SJSA1 (cell line): ENCODE results near the gene ZSWIM6. TPM values are rescaled to one million over a fixed set of nuclear protein-coding genes. Genes with fewer than 3 reads are reported as not detected.

ENCODE experiments used
- DNase-seq, 2 experiments: peaks; one replicate each; pipeline ENCODE4 v3.0.0-alpha.2; 2015 to 2020; ENCODE audit warnings: low spot score in 2 of 2, low read depth in 1 of 2
- H3K27ac ChIP-seq: fragments of 250-450 bp; sonication (Bioruptor Pico); 2 replicates; pipeline ENCODE4 v1.5.1; 2020; ENCODE audit warnings: mild to moderate bottlenecking, moderate library complexity
- H3K27me3 ChIP-seq: fragments of 250-450 bp; sonication (Bioruptor Pico); replicated peaks from 2 replicates; pipeline ENCODE4 v1.5.1; 2020; ENCODE audit warnings: mild to moderate bottlenecking, moderate library complexity
- H3K36me3 ChIP-seq: fragments of 250-450 bp; sonication (Bioruptor Pico); 2 replicates; pipeline ENCODE4 v1.5.1; 2020; ENCODE audit warnings: mild to moderate bottlenecking
- H3K4me1 ChIP-seq: fragments of 250-450 bp; sonication (Bioruptor Pico); replicated peaks from 2 replicates; pipeline ENCODE4 v1.6.1; 2021; ENCODE audit warnings: mild to moderate bottlenecking
- H3K4me3 ChIP-seq: fragments of 250-450 bp; sonication (Bioruptor Pico); 2 replicates; pipeline ENCODE4 v1.5.1; 2020; ENCODE audit warnings: mild to moderate bottlenecking
- H3K9me3 ChIP-seq: fragments of 250-450 bp; sonication (Bioruptor Pico); replicated peaks from 2 replicates; pipeline ENCODE4 v1.5.1; 2020; ENCODE audit warnings: mild to moderate bottlenecking
- total RNA-seq: library from RNA; depleted of rRNA; stranded (reverse); fragments of >200 nt; shearing (Covaris generic); gene quantifications from 2 replicates; pipeline ENCODE4 v1.2.3, GENCODE V29; 2014

The ZSWIM6 gene
- total RNA-seq, 1 experiment from 2014 or later = 13.1 TPM

GRCh38 chr5:61498121-61498520 lies 166.1 kb downstream of the ZSWIM6 start:
- peaks cover 43% of the 10 kb centered on the region for H3K36me3 ChIP-seq
- no peaks in the 10 kb centered on the region for H3K27me3 ChIP-seq
- no peak overlapping the region for H3K4me3 ChIP-seq
- no peaks in the 10 kb centered on the region for H3K4me1 ChIP-seq
- no peak overlapping the region for H3K27ac ChIP-seq
- no peak for DNase-seq
- no peaks in the 10 kb centered on the region for H3K9me3 ChIP-seq

GRCh38 chr5:61501971-61502370 lies 169.9 kb downstream of the ZSWIM6 start:
- H3K9me3 ChIP-seq = no peaks in the 10 kb centered on the region
- H3K4me1 ChIP-seq = no peaks in the 10 kb centered on the region
- H3K27ac ChIP-seq = no peak overlapping the region
- peaks cover 31% of the 10 kb centered on the region for H3K36me3 ChIP-seq
- no peak overlapping the region for H3K4me3 ChIP-seq
- H3K27me3 ChIP-seq = no peaks in the 10 kb centered on the region
- no peak for DNase-seq

- Histone ChIP-seq H3K36me3 (peaks cover 34% of the 10 kb centered on the region), H3K27ac (no peak overlapping the region), H3K4me3 (no peak overlapping the region), H3K4me1 (no peaks in the 10 kb centered on the region), H3K27me3 (no peaks in the 10 kb centered on the region), H3K9me3 (no peaks in the 10 kb centered on the region)
- DNase-seq = no peak
Observed at GRCh38 chr5:61504143-61504770, 172.2 kb downstream of the ZSWIM6 start.

GRCh38 chr5:61505281-61505680 lies 173.2 kb downstream of the ZSWIM6 start:
- H3K4me1 ChIP-seq = no peaks in the 10 kb centered on the region
- H3K27me3 ChIP-seq = no peaks in the 10 kb centered on the region
- no peaks in the 10 kb centered on the region for H3K9me3 ChIP-seq
- DNase-seq = no peak
- H3K27ac ChIP-seq = no peak overlapping the region
- H3K36me3 ChIP-seq = peaks cover 40% of the 10 kb centered on the region
- H3K4me3 ChIP-seq = no peak overlapping the region

GRCh38 chr5:61507232-61507631 lies 175.2 kb downstream of the ZSWIM6 start:
- Histone ChIP-seq H3K27me3 (no peaks in the 10 kb centered on the region), H3K4me1 (0 out of 2 replicates have a peak, but pooled peaks cover under 1% of the 10 kb centered on the region), H3K36me3 (peaks cover 29% of the 10 kb centered on the region), H3K4me3 (no peak overlapping the region), H3K27ac (no peak overlapping the region), H3K9me3 (no peaks in the 10 kb centered on the region; the same call in 1 of the 2 replicates)
- no peak for DNase-seq

- Histone ChIP-seq H3K27me3 (no peaks in the 10 kb centered on the region), H3K27ac (no peak overlapping the region), H3K4me1 (peaks cover 22% of the 10 kb centered on the region), H3K4me3 (no peak overlapping the region), H3K9me3 (no peaks in the 10 kb centered on the region; the same call in 1 of the 2 replicates), H3K36me3 (peaks cover 3% of the 10 kb centered on the region; the same call in 1 of the 2 replicates)
- DNase-seq = no peak
Observed at GRCh38 chr5:61516946-61517345, 184.9 kb downstream of the ZSWIM6 start.

- no peak overlapping the region for H3K27ac ChIP-seq
- H3K36me3 ChIP-seq = peaks cover 15% of the 10 kb centered on the region
- no peaks in the 10 kb centered on the region for H3K27me3 ChIP-seq
- no peak overlapping the region for H3K4me3 ChIP-seq
- peaks cover 20% of the 10 kb centered on the region for H3K4me1 ChIP-seq
- H3K9me3 ChIP-seq = no peaks in the 10 kb centered on the region
- DNase-seq = peak; percentile 57 to 63
Observed at GRCh38 chr5:61519728-61520277, 187.7 kb downstream of the ZSWIM6 start.

GRCh38 chr5:61523073-61523472 lies 191.0 kb downstream of the ZSWIM6 start:
- Histone ChIP-seq H3K27me3 (no peaks in the 10 kb centered on the region), H3K4me3 (no peak overlapping the region), H3K36me3 (peaks cover 36% of the 10 kb centered on the region), H3K9me3 (no peaks in the 10 kb centered on the region), H3K27ac (no peak overlapping the region), H3K4me1 (peaks cover 20% of the 10 kb centered on the region)
- DNase-seq = no peak

GRCh38 chr5:61523997-61524396 lies 191.9 kb downstream of the ZSWIM6 start:
- H3K9me3 ChIP-seq = no peaks in the 10 kb centered on the region
- DNase-seq = no peak
- no peak overlapping the region for H3K27ac ChIP-seq
- H3K36me3 ChIP-seq = peaks cover 36% of the 10 kb centered on the region
- H3K4me1 ChIP-seq = peaks cover 17% of the 10 kb centered on the region
- H3K27me3 ChIP-seq = no peaks in the 10 kb centered on the region
- H3K4me3 ChIP-seq = no peak overlapping the region

GRCh38 chr5:61525512-61526206 lies 193.6 kb downstream of the ZSWIM6 start:
- Histone ChIP-seq H3K9me3 (no peaks in the 10 kb centered on the region), H3K27me3 (no peaks in the 10 kb centered on the region), H3K36me3 (peaks cover 51% of the 10 kb centered on the region), H3K27ac (no peak overlapping the region), H3K4me3 (no peak overlapping the region), H3K4me1 (peaks cover under 1% of the 10 kb centered on the region)
- DNase-seq = no peak

- Histone ChIP-seq H3K36me3 (peaks cover 56% of the 10 kb centered on the region), H3K4me1 (no peaks in the 10 kb centered on the region), H3K4me3 (no peak overlapping the region), H3K27ac (no peak overlapping the region), H3K27me3 (no peaks in the 10 kb centered on the region), H3K9me3 (no peaks in the 10 kb centered on the region)
- no peak for DNase-seq
Observed at GRCh38 chr5:61526207-61526519, 194.1 kb downstream of the ZSWIM6 start.

GRCh38 chr5:61532983-61533382 lies 200.9 kb downstream of the ZSWIM6 start:
- Histone ChIP-seq H3K27me3 (no peaks in the 10 kb centered on the region), H3K36me3 (peaks cover 78% of the 10 kb centered on the region), H3K4me3 (no peak overlapping the region), H3K4me1 (no peaks in the 10 kb centered on the region), H3K9me3 (no peaks in the 10 kb centered on the region), H3K27ac (no peak overlapping the region)
- DNase-seq = no peak

GRCh38 chr5:61534481-61535267 lies 202.6 kb downstream of the ZSWIM6 start:
- H3K27me3 ChIP-seq = no peaks in the 10 kb centered on the region
- DNase-seq = no peak
- H3K9me3 ChIP-seq = no peaks in the 10 kb centered on the region
- H3K36me3 ChIP-seq = peaks cover 90% of the 10 kb centered on the region
- no peak overlapping the region for H3K27ac ChIP-seq
- H3K4me1 ChIP-seq = no peaks in the 10 kb centered on the region
- no peak overlapping the region for H3K4me3 ChIP-seq

GRCh38 chr5:61535828-61536227 lies 203.8 kb downstream of the ZSWIM6 start:
- no peak for DNase-seq
- Histone ChIP-seq H3K36me3 (peaks cover 90% of the 10 kb centered on the region), H3K27ac (no peak overlapping the region), H3K4me1 (no peaks in the 10 kb centered on the region), H3K9me3 (no peaks in the 10 kb centered on the region), H3K27me3 (no peaks in the 10 kb centered on the region), H3K4me3 (no peak overlapping the region)
